WTC11 (cell line): ENCODE data around the gene ARHGAP22. TPM values are rescaled to one million over a fixed set of nuclear protein-coding genes. Genes with fewer than 3 reads are reported as not detected.

Source experiments
- ATAC-seq: fragments of 200-7000 bp; cut with Tn5 transposase; 2 replicates; pipeline ENCODE4 v1.10.0; 2021; ENCODE audit warnings: mild to moderate bottlenecking, moderate library complexity
- CTCF ChIA-PET: fragments of 300-600 bp; sonication (Branson Sonifier 250); formaldehyde crosslinking; loops from one replicate; lab custom pipeline; 2021; ENCODE audit warnings: antibody characterized with exemption; lab: Charles Lee
- POLR2A ChIA-PET: fragments of 350-600 bp; sonication (Branson Sonifier 250); formaldehyde crosslinking; loops from one replicate; lab custom pipeline; 2021; ENCODE audit warnings: antibody characterized with exemption; lab: Charles Lee
- DNase-seq: peaks from one replicate; pipeline ENCODE4 v3.0.0; 2021; ENCODE audit warnings: low spot score
- H3K27ac Mint-ChIP-seq: 2 replicates; pipeline ENCODE4 v1.8.0; 2021; ENCODE audit warnings: mixed read lengths
- H3K27me3 Mint-ChIP-seq: 2 replicates; pipeline ENCODE4 v1.8.0; 2021; ENCODE audit warnings: low read depth, mild to moderate bottlenecking, moderate library complexity, mixed read lengths
- H3K36me3 Mint-ChIP-seq: 2 replicates; pipeline ENCODE4 v1.8.0; 2021; ENCODE audit warnings: mixed read lengths
- H3K4me1 Mint-ChIP-seq: 2 replicates; pipeline ENCODE4 v1.8.0; 2022; ENCODE audit warnings: mixed read lengths
- H3K4me3 Mint-ChIP-seq: 2 replicates; pipeline ENCODE4 v1.8.0; 2021; ENCODE audit warnings: mild to moderate bottlenecking, moderate library complexity, mixed read lengths
- H3K9me3 Mint-ChIP-seq: 2 replicates; pipeline ENCODE4 v1.8.0; 2021; ENCODE audit warnings: mixed read lengths
- ATF1 ChIP-seq: sonication (generic); formaldehyde crosslinking; IDR thresholded peaks from 2 replicates; pipeline ENCODE4 v1.8.1; 2023; ENCODE audit warnings: mild to moderate bottlenecking, moderate library complexity, missing genetic modification reagents
- ELF4 ChIP-seq: sonication (generic); formaldehyde crosslinking; IDR thresholded peaks from 2 replicates; pipeline ENCODE4 v1.8.1; 2022; ENCODE audit warnings: low read depth, mild to moderate bottlenecking, moderate library complexity, missing genetic modification reagents
- JAZF1 ChIP-seq: fragments of 250-450 bp; sonication (Bioruptor Pico); IDR thresholded peaks from 2 replicates; pipeline ENCODE4 v1.9.0; 2021; ENCODE audit warnings: moderate library complexity, mild to moderate bottlenecking, inconsistent platforms
- NFYB ChIP-seq: sonication (generic); formaldehyde crosslinking; conservative IDR thresholded peaks from 2 replicates; pipeline ENCODE4 v1.8.0; 2022; ENCODE audit warnings: low read depth, missing genetic modification reagents
- NR2C2 ChIP-seq: sonication (generic); formaldehyde crosslinking; IDR thresholded peaks from 2 replicates; pipeline ENCODE4 v1.8.0; 2022; ENCODE audit warnings: mild to moderate bottlenecking, missing genetic modification reagents
- NR3C1 ChIP-seq: sonication (generic); formaldehyde crosslinking; conservative IDR thresholded peaks from 2 replicates; pipeline ENCODE4 v1.8.1; 2023; ENCODE audit warnings: low read depth, mild to moderate bottlenecking, missing genetic modification reagents
- SP1 ChIP-seq: sonication (generic); formaldehyde crosslinking; conservative IDR thresholded peaks from 2 replicates; pipeline ENCODE4 v1.8.1; 2022; ENCODE audit warnings: missing genetic modification reagents
- TCF7 ChIP-seq: sonication (generic); formaldehyde crosslinking; IDR thresholded peaks from 2 replicates; pipeline ENCODE4 v1.8.0; 2022; ENCODE audit warnings: mild to moderate bottlenecking, low read depth, missing genetic modification reagents, moderate library complexity
- ZBTB21 ChIP-seq: sonication (generic); formaldehyde crosslinking; IDR thresholded peaks from 2 replicates; pipeline ENCODE4 v1.8.1; 2023; ENCODE audit warnings: mild to moderate bottlenecking, missing genetic modification reagents, borderline replicate concordance
- ZNF219 ChIP-seq: sonication (generic); formaldehyde crosslinking; IDR thresholded peaks from 2 replicates; pipeline ENCODE4 v1.8.0; 2023; ENCODE audit warnings: missing genetic modification reagents, mild to moderate bottlenecking, borderline replicate concordance
- ZNF263 ChIP-seq: sonication (generic); formaldehyde crosslinking; IDR thresholded peaks from 2 replicates; pipeline ENCODE4 v1.8.1; 2022; ENCODE audit warnings: low read depth, mild to moderate bottlenecking, moderate library complexity, missing genetic modification reagents
- ZNF416 ChIP-seq: fragments of 250-450 bp; sonication (Bioruptor Pico); IDR thresholded peaks from 2 replicates; pipeline ENCODE4 v1.9.0; 2021; ENCODE audit warnings: mild to moderate bottlenecking, inconsistent platforms
- ZNF423 ChIP-seq: fragments of 250-450 bp; sonication (Bioruptor Pico); IDR thresholded peaks from 2 replicates; pipeline ENCODE4 v2.1.2; 2022; ENCODE audit warnings: mild to moderate bottlenecking, moderate library complexity
- total RNA-seq: library from RNA; stranded (reverse); gene quantifications from 3 replicates; pipeline ENCODE4 v1.2.3, GENCODE V29; 2021
- TF ChIP-seq, protein P1 (sequence below): sonication (generic); formaldehyde crosslinking; IDR thresholded peaks from 2 replicates; pipeline ENCODE4 v1.8.1; 2022; ENCODE audit warnings: missing genetic modification reagents, borderline replicate concordance
- TF ChIP-seq, protein P2 (sequence below): fragments of 250-450 bp; sonication (Bioruptor Pico); IDR thresholded peaks from 2 replicates; pipeline ENCODE4 v1.9.0; 2021; ENCODE audit warnings: mild to moderate bottlenecking
- TF ChIP-seq, protein P3 (sequence below): fragments of 250-450 bp; sonication (Bioruptor Pico); conservative IDR thresholded peaks from 2 replicates; pipeline ENCODE4 v1.9.0; 2021; ENCODE audit warnings: mild to moderate bottlenecking
- TF ChIP-seq, protein P4 (sequence below): sonication (generic); formaldehyde crosslinking; IDR thresholded peaks from 2 replicates; pipeline ENCODE4 v1.8.1; 2022; ENCODE audit warnings: low read depth, mild to moderate bottlenecking, moderate library complexity, missing genetic modification reagents, borderline replicate concordance

Gene ARHGAP22
- total RNA-seq, 1 experiment from 2014 or later = 8.6 TPM

DNA sequence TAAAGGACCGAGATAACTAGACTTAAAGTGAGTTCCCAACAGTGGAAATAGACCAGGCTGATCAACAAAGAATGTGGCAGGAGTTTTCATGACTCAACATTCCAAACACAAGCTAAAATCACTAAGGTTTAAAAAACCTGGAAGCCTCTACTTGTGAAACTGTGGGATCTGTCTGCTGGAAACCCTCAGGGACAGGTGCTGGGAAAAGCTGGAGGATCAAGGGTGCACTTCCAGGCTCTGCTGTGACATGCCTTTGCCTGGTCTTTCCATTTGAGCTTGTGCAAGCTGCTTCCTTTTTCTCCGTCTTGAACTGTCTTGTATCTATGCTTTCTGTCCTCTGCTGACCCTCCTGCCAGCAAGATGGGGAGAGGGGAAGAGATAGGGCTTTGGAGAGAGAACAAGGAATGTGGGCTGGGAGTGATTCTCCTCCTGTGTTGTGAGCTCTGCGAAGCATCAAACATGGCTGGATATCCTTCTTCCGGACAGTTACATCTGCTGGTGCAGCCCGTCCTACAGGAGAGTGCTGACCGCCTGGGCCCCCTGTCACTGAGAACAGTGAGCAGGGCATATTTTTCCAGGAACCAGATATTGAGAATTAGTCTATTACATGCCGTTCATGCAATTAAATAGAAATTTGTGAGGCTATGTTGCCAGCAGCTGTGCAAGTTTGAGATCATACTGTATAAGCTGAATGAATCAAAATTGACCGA, 25.5 kb downstream of the ARHGAP22 start:
- ChIA-PET CTCF (interaction anchor here (0.7 to 2.3 kb wide), 7 partner anchors 27 to 135 kb away, joined by 3 to 15 read pairs (median 6); no protein-coding TSS in a partner anchor), POLR2A (no interaction called here)
- Mint-ChIP-seq H3K36me3 (0 out of 2 replicates have a peak, but pooled peaks cover 2% of the 10 kb centered on the region), H3K27ac (no peak overlapping the region), H3K9me3 (peaks cover 6% of the 10 kb centered on the region), H3K4me3 (no peak overlapping the region), H3K27me3 (no peaks in the 10 kb centered on the region), H3K4me1 (peaks cover 12% of the 10 kb centered on the region)
- TF ChIP-seq NR2C2 (CRISPR knock-in tag) (no peak), ZNF416 (no peak), TCF7 (CRISPR knock-in tag) (no peak), NR3C1 (CRISPR knock-in tag) (no peak), SP1 (CRISPR knock-in tag) (no peak)
- DNase-seq (no peak), ATAC-seq (peak; percentile 22)

DNA sequence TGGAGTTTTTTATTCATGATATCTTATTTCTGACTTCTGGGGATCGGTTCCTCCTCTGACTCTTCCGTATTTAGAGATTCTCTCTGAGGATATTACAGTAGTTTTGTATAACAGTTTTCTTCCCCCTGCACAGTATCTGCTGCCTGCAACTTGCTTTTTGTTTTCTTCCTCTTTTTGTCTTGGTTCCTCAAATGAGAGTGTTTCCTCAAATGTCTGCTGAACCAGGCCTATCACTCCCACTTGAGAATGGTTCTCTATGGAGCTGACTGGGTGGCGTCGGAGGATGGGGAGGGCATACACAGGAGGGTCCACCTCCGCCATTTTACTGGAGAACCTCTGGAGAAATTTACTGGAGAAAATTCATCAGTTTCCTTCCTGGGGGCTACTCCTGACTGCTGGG, 27.7 kb downstream of the ARHGAP22 start:
- no peak overlapping the region for H3K4me3 Mint-ChIP-seq
- POLR2A ChIA-PET = no interaction called here
- H3K27me3 Mint-ChIP-seq = no peaks in the 10 kb centered on the region
- CTCF ChIA-PET = no interaction called here
- ATAC-seq = no peak
- DNase-seq = no peak
- no peak for TF ChIP-seq NFYB
- TF ChIP-seq SP1 (CRISPR knock-in tag) = no peak
- TF ChIP-seq ZNF263 = no peak
- TF ChIP-seq, protein P1, sequence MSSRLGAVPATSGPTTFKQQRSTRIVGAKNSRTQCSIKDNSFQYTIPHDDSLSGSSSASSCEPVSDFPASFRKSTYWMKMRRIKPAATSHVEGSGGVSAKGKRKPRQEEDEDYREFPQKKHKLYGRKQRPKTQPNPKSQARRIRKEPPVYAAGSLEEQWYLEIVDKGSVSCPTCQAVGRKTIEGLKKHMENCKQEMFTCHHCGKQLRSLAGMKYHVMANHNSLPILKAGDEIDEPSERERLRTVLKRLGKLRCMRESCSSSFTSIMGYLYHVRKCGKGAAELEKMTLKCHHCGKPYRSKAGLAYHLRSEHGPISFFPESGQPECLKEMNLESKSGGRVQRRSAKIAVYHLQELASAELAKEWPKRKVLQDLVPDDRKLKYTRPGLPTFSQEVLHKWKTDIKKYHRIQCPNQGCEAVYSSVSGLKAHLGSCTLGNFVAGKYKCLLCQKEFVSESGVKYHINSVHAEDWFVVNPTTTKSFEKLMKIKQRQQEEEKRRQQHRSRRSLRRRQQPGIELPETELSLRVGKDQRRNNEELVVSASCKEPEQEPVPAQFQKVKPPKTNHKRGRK = no peak
- no peak for TF ChIP-seq ZNF219
- no peak for TF ChIP-seq ZNF423
- TF ChIP-seq ATF1 (CRISPR knock-in tag) = no peak
- TF ChIP-seq ZBTB21 (CRISPR knock-in tag) = no peak
- TF ChIP-seq, protein P2, sequence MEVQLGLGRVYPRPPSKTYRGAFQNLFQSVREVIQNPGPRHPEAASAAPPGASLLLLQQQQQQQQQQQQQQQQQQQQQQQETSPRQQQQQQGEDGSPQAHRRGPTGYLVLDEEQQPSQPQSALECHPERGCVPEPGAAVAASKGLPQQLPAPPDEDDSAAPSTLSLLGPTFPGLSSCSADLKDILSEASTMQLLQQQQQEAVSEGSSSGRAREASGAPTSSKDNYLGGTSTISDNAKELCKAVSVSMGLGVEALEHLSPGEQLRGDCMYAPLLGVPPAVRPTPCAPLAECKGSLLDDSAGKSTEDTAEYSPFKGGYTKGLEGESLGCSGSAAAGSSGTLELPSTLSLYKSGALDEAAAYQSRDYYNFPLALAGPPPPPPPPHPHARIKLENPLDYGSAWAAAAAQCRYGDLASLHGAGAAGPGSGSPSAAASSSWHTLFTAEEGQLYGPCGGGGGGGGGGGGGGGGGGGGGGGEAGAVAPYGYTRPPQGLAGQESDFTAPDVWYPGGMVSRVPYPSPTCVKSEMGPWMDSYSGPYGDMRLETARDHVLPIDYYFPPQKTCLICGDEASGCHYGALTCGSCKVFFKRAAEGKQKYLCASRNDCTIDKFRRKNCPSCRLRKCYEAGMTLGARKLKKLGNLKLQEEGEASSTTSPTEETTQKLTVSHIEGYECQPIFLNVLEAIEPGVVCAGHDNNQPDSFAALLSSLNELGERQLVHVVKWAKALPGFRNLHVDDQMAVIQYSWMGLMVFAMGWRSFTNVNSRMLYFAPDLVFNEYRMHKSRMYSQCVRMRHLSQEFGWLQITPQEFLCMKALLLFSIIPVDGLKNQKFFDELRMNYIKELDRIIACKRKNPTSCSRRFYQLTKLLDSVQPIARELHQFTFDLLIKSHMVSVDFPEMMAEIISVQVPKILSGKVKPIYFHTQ (CRISPR knock-in tag) = no peak
- TF ChIP-seq, protein P3, sequence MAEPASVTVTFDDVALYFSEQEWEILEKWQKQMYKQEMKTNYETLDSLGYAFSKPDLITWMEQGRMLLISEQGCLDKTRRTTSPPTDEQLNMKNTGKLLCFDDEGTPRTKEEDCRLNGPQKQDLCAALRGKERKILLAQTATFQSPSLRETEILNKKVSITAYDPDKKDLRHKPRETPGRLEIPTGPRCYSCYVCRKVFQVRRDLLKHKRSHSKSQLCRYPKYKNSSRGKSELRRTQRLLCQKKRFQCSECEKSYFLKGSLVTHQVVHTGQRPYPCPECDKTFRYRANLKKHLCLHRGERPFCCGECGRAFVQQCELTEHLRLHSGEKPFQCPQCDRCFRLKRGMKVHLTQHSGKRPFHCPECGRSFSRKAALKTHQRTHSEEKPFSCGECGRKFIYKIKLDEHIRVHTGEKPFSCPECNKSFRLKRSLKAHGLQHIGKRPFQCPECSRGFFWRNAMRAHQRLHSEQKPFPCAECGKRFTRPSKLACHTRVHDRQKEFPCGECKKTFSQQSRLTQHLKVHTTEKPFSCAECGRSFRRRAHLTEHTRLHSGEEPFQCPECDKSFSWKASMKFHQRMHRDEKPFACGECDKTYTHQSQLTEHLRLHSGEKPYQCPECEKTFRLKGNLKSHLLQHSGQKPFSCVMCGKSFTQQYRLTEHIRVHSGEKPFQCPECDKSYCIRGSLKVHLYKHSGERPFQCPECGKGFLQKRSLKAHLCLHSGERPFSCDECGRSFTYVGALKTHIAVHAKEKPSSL = no peak
- no peak for TF ChIP-seq JAZF1 (CRISPR knock-in tag)
- TF ChIP-seq, protein P4, sequence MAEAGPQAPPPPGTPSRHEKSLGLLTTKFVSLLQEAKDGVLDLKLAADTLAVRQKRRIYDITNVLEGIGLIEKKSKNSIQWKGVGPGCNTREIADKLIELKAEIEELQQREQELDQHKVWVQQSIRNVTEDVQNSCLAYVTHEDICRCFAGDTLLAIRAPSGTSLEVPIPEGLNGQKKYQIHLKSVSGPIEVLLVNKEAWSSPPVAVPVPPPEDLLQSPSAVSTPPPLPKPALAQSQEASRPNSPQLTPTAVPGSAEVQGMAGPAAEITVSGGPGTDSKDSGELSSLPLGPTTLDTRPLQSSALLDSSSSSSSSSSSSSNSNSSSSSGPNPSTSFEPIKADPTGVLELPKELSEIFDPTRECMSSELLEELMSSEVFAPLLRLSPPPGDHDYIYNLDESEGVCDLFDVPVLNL (CRISPR knock-in tag) = no peak
- TF ChIP-seq ELF4 (CRISPR knock-in tag) = no peak
- peaks cover 12% of the 10 kb centered on the region for H3K4me1 Mint-ChIP-seq
- H3K36me3 Mint-ChIP-seq = no peaks in the 10 kb centered on the region
- no peaks in the 10 kb centered on the region for H3K9me3 Mint-ChIP-seq
- no peak overlapping the region for H3K27ac Mint-ChIP-seq
